NB4 (cell line): ENCODE measurements around the gene ACO1.

Experiments
- CTCF ChIP-seq: IDR thresholded peaks from one replicate; pipeline ENCODE4 v1.5.1; 2012; ENCODE audit warnings: low read depth, low read length
- POLR2A ChIP-seq: IDR thresholded peaks from 2 replicates; pipeline ENCODE4 v1.6.1; 2011; ENCODE audit warnings: mild to moderate bottlenecking; ENCODE audit not compliant: insufficient read length; ENCODE audit errors: extremely low read depth

GRCh38 chr9:32339424-32339823 lies 45.0 kb upstream of the ACO1 start:
- TF ChIP-seq CTCF (no peak), POLR2A (no peak)
